Adrenal gland (tissue), 5 donors: Measurements from ENCODE around the gene PTPMT1.

ENCODE experiments used
- CTCF ChIP-seq, 6 experiments: fragments of 450-650 bp in 4 of 6; fragments of 200-600 bp in 2 of 6; sonication (generic) in 1 of 6; IDR thresholded peaks; 1 replicate in 5 of 6; 2 replicates in 1 of 6; pipeline versions ENCODE4 v1.5.1 to v1.8.0; 2016 to 2021; ENCODE audit warnings: antibody characterized with exemption in 6 of 6, mild to moderate bottlenecking in 2 of 6, moderate library complexity in 1 of 6
- POLR2A ChIP-seq, 2 donors: fragments of 450-650 bp; IDR thresholded peaks; one replicate each; pipeline ENCODE4 v1.6.1; 2017; ENCODE audit warnings: antibody characterized with exemption in 2 of 2, mild to moderate bottlenecking in 2 of 2, moderate library complexity in 1 of 2
- donor health status: DM: no; HTN: no; CAD: no.

- TF ChIP-seq CTCF (IDR thresholded peaks at IDR 0.05): no peak
- no peak for TF ChIP-seq POLR2A (IDR thresholded peaks at IDR 0.05)
Observed at GRCh38 chr11:47534704-47535251, 30.6 kb upstream of the PTPMT1 start.
